Keratinocyte (primary cell): ENCODE results near the gene CEACAM18.

ENCODE experiments used
- CTCF ChIP-seq, 3 experiments: IDR thresholded peaks in 1 of 3; conservative IDR thresholded peaks in 1 of 3; optimal IDR thresholded peaks in 1 of 3; 2 replicates in 2 of 3; 3 replicates in 1 of 3; pipeline versions ENCODE3 to v1.5.1; 2011; ENCODE audit warnings: low read length in 3 of 3, mild to moderate bottlenecking in 3 of 3, moderate library complexity in 2 of 3, control low read depth in 1 of 3, inconsistent platforms in 1 of 3; ENCODE audit not compliant: insufficient read depth in 2 of 3; ENCODE audit errors: extremely low read depth in 1 of 3
- EZH2 ChIP-seq: IDR thresholded peaks from one replicate; pipeline ENCODE4 v1.6.1; 2012; ENCODE audit warnings: inconsistent platforms, mild to moderate bottlenecking, low read length, moderate library complexity

GRCh38 chr19:51479531-51480331, 1.4 kb downstream of the CEACAM18 start:
- TF ChIP-seq CTCF (optimal IDR thresholded peaks at IDR 0.05 in 1 of 3, IDR thresholded peaks at IDR 0.05 in 1 of 3, conservative IDR thresholded peaks at IDR 0.05 in 1 of 3; ENCODE audit: extremely low read depth in 1 of 3, insufficient read depth in 2 of 3, low read length in 3 of 3), result no peak
- no peak for TF ChIP-seq EZH2
